ENCODE data around the gene GNB2. TPM values are rescaled to one million over a fixed set of nuclear protein-coding genes. Genes with fewer than 3 reads are reported as not detected.

Gene GNB2
- total and polyA plus RNA-seq, 2 of the 13 experiments (the other 11 are each of a cell fraction or from before 2014, with no cell fraction given) = 48.3 to 67.1 TPM

DNA sequence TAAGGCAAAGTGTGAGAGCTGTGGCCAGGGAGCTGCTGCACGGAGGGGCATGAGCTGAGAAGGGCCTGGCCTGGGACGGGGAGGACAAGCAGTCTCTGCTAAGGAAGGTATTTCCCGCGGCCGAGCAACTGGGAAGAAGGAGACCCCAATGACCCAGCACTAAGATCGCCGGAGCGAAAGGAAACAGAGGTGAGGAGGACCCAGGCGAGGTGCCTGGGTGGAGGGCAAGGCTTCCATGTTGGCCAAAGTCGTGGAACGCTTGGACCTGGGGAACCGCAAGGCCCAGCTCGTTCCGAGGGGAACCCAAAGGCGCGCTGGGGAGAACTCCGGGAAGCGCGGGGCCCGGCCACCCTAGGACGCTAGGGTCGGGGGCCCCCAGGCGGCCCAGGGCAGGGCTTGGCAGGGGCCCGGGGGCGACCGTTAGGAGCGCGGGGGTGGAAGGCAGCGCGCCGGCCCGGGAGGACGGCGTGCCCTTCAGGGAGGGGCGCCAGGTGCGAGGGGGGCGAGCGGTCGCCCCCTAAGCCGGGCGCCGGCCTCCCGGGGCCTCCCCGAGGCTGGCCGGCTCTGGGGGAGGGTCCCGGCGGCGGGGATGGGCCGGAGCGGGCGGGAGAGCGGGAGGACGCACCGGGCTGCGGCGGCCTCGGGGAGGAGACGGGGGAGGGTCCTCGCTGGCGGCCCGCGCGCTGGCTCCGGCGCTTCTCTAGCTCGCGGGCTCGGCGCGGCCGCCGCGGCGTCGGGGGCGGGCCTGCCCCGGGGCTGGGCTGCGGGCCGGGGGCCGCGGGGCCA lies 20.0 kb downstream of the GNB2 start (continued):
- TF ChIP-seq SAP130 (CRISPR knock-in tag; IDR thresholded peaks at IDR 0.05; ENCODE audit: low read depth) = 0 out of 2 replicates have a peak, but pooled peaks have one; percentile 27
- peak; percentile 17; the same call in 1 of the 2 replicates for TF ChIP-seq YEATS4 (CRISPR knock-in tag; IDR thresholded peaks at IDR 0.05; ENCODE audit: borderline replicate concordance)
- TF ChIP-seq, protein P1, sequence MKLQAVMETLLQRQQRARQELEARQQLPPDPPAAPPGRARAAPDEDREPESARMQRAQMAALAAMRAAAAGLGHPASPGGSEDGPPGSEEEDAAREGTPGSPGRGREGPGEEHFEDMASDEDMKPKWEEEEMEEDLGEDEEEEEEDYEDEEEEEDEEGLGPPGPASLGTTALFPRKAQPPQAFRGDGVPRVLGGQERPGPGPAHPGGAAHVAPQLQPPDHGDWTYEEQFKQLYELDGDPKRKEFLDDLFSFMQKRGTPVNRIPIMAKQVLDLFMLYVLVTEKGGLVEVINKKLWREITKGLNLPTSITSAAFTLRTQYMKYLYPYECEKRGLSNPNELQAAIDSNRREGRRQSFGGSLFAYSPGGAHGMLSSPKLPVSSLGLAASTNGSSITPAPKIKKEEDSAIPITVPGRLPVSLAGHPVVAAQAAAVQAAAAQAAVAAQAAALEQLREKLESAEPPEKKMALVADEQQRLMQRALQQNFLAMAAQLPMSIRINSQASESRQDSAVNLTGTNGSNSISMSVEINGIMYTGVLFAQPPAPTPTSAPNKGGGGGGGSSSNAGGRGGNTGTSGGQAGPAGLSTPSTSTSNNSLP (IDR thresholded peaks at IDR 0.05; ENCODE audit: low read depth, low read length) = no peak
- TF ChIP-seq, protein P2, sequence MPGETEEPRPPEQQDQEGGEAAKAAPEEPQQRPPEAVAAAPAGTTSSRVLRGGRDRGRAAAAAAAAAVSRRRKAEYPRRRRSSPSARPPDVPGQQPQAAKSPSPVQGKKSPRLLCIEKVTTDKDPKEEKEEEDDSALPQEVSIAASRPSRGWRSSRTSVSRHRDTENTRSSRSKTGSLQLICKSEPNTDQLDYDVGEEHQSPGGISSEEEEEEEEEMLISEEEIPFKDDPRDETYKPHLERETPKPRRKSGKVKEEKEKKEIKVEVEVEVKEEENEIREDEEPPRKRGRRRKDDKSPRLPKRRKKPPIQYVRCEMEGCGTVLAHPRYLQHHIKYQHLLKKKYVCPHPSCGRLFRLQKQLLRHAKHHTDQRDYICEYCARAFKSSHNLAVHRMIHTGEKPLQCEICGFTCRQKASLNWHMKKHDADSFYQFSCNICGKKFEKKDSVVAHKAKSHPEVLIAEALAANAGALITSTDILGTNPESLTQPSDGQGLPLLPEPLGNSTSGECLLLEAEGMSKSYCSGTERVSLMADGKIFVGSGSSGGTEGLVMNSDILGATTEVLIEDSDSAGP (CRISPR knock-in tag; IDR thresholded peaks at IDR 0.05; ENCODE audit: borderline replicate concordance) = 0 out of 2 replicates have a peak, but pooled peaks have one; percentile 22
- TF ChIP-seq ZNF451 (CRISPR knock-in tag; IDR thresholded peaks at IDR 0.05) = no peak

DNA sequence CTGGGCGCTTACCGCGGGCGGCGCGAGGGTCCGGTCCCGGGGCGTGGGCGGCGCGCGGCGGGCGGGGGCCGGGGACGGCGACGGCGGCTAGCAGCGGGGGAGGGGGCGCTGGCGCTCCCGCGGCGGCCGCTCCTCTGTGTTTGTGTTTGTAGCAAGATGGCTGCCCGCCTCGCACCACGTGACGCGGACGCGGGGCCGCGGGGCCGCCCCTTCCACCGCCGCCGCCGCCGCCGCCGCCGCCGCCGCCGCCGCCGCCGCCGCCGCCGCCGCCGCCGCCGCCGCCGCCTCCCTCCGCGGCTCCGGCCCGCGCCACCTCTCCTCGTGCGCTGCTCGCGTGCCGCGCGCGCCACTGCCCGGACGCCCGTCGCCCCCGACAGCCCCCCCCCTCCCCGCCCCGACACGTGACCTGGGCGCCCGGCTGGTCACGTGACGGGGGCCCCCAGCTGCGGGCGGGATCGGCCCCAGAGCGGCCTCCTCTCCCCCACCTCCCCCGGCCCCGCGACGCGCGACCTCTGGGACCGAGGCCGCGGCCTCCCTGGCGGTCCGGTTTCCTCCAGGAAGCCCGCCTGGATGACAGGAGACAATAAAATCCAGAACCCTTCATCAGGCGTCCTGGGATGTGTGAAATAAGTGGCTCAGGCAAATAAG lies 20.7 kb downstream of the GNB2 start, which contains the start of gene GIGYF1:
Gene GIGYF1 (minus strand): TSS at position 153 of the 648 bp plus-strand sequence. CDS start 6,012 bp downstream, outside the sequence.
- no peak for FAIRE-seq
- H3K4me2 ChIP-seq (ENCODE audit: low read depth, low read length) = peak within 1 kb of the TSS; percentile 89
- CTCF ChIA-PET (ENCODE audit: low intra/inter-chr PET ratio, low total read pairs) = no interaction called here
- no TSS peak for BruUV-seq (replicated peaks)
- H3K9ac ChIP-seq (ENCODE audit: insufficient read depth, low read depth, low read length) = peak within 1 kb of the TSS; percentile 88
- 4% methylated on average over 3 of the region's 102 CpGs for WGBS (ENCODE audit: low lambda C conversion rate)
- H4K20me1 ChIP-seq (ENCODE audit: insufficient read depth, low read length) = peaks cover 30% of the 10 kb centered on the region
- peaks cover 34% of the 10 kb centered on the region for H3K4me1 ChIP-seq (ENCODE audit: insufficient read depth, low read length)
- peak; percentile 33 for DNase-seq (ENCODE audit: low spot score)
- no peak within 1 kb of the TSS for H2AFZ ChIP-seq (ENCODE audit: low read length)
- ATAC-seq = no peak
- intact Hi-C loops (cut with micrococcal nuclease; ENCODE audit: unreplicated experiment) = loop anchor here (5.0 kb wide), 1 partner anchor 82 kb away; the partner anchor contains the start of gene MOSPD3
- peak within 1 kb of the TSS; percentile 93 to 97 (median 96) for H3K4me3 ChIP-seq (replicated peaks in 1 of 3; ENCODE audit: insufficient read depth in 1 of 3, low read depth in 2 of 3, low read length in 3 of 3)
- no peaks in the 10 kb centered on the region for H3K9me3 ChIP-seq (ENCODE audit: low read length)
- peaks cover 41% of the 10 kb centered on the region for H3K79me2 ChIP-seq (ENCODE audit: insufficient read depth, low read length)
- in situ Hi-C loops (cut with HindIII; ENCODE audit: extremely low pct_ligation_motif_present, low pct_unique_long_range_greater_than_20kb) = loop anchor here (5.0 to 10.0 kb wide), 2 partner anchors 82 to 229 kb away; partner anchors contain the start of genes MOSPD3 and SPACDR
- POLR2A ChIA-PET = interaction anchor here (0.6 to 4.4 kb wide), 7 partner anchors 11 to 266 kb away, joined by 3 to 18 read pairs (median 5); partner anchors contain the start of genes EPHB4, FBXO24, GNB2 and LRCH4
- H3K36me3 ChIP-seq (replicated peaks in 1 of 2; ENCODE audit: control insufficient read depth in 1 of 2, insufficient read depth in 2 of 2, low read length in 2 of 2) = peaks cover 1 to 10% of the 10 kb centered on the region in 2 experiments; a peak in 1 of 5 replicates
- no peaks in the 10 kb centered on the region for H3K27me3 ChIP-seq (ENCODE audit: control insufficient read depth in 1 of 2, insufficient read depth in 2 of 2, low read length in 2 of 2)
- peak within 1 kb of the TSS; percentile 66 for H3K27ac ChIP-seq (ENCODE audit: extremely low read length, insufficient read depth, low read length)
- TF ChIP-seq ZNF558 (CRISPR knock-in tag; IDR thresholded peaks at IDR 0.05; ENCODE audit: borderline replicate concordance) (0 out of 2 replicates have a peak, but pooled peaks have one; percentile 5), HNRNPK (IDR thresholded peaks at IDR 0.05; ENCODE audit: low read depth, low read length, poor library complexity, severe bottlenecking) (no peak), CHD4 (IDR thresholded peaks at IDR 0.05; ENCODE audit: borderline replicate concordance, low read length) (no peak), TBP (CRISPR knock-in tag; IDR thresholded peaks at IDR 0.05) (no peak), ZNF30 (CRISPR knock-in tag; IDR thresholded peaks at IDR 0.05) (no peak), ZNF850 (CRISPR knock-in tag; conservative IDR thresholded peaks at IDR 0.05) (no peak)
- TF ChIP-seq, protein P3, sequence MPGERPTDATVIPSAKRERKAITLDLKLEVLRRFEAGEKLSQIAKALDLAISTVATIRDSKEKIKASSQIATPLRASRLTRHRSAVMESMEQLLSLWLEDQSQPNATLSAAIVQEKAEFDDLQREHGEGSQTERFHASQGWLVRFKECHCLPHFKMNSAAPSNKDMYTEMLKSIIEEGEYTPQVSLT (CRISPR knock-in tag; IDR thresholded peaks at IDR 0.05; ENCODE audit: borderline replicate concordance, low read depth) = no peak
- TF ChIP-seq, protein P4, sequence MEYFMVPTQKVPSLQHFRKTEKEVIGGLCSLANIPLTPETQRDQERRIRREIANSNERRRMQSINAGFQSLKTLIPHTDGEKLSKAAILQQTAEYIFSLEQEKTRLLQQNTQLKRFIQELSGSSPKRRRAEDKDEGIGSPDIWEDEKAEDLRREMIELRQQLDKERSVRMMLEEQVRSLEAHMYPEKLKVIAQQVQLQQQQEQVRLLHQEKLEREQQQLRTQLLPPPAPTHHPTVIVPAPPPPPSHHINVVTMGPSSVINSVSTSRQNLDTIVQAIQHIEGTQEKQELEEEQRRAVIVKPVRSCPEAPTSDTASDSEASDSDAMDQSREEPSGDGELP (IDR thresholded peaks at IDR 0.05; ENCODE audit: borderline replicate concordance, low read depth) = peak; percentile 42; the same call in 1 of the 2 replicates
- TF ChIP-seq, protein P5, sequence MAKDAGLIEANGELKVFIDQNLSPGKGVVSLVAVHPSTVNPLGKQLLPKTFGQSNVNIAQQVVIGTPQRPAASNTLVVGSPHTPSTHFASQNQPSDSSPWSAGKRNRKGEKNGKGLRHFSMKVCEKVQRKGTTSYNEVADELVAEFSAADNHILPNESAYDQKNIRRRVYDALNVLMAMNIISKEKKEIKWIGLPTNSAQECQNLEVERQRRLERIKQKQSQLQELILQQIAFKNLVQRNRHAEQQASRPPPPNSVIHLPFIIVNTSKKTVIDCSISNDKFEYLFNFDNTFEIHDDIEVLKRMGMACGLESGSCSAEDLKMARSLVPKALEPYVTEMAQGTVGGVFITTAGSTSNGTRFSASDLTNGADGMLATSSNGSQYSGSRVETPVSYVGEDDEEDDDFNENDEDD (CRISPR knock-in tag; IDR thresholded peaks at IDR 0.05; ENCODE audit: borderline replicate concordance) = peak; percentile 89; the same call in 1 of the 2 replicates
